Gastrocnemius medialis (tissue), 4 donors: ENCODE data around the gene TWF2. TPM values are rescaled to one million over a fixed set of nuclear protein-coding genes. Genes with fewer than 3 reads are reported as not detected.

ENCODE experiments used
- ATAC-seq, 2 donors: fragments of 150-250 bp; one replicate each; pipeline ENCODE4 v1.9.1; 2016
- DNase-seq, 2 donors: peaks; one replicate each; pipeline ENCODE4 v3.0.0-alpha.2; 2019
- H3K27ac ChIP-seq, 4 donors: fragments of 200-600 bp; sonication (generic); 1 replicate in 1 of 4; 2 replicates in 3 of 4; pipeline ENCODE4 v1.5.1; 2016 to 2018; ENCODE audit warnings: mild to moderate bottlenecking in 2 of 4, moderate library complexity in 1 of 4
- H3K27me3 ChIP-seq, 3 donors: fragments of 200-600 bp; sonication (generic) in 2 of 3; 1 replicate in 1 of 3; 2 replicates in 2 of 3; pipeline versions ENCODE4 v1.5.1 to v1.6.0; 2016 to 2019; ENCODE audit warnings: mild to moderate bottlenecking in 1 of 3, moderate library complexity in 1 of 3
- H3K36me3 ChIP-seq, 2 donors: fragments of 200-600 bp; sonication (generic) in 1 of 2; one replicate each; pipeline ENCODE4 v1.5.1; 2017 to 2018
- H3K4me1 ChIP-seq, 2 donors: fragments of 200-600 bp; sonication (generic) in 1 of 2; one replicate each; pipeline ENCODE4 v1.5.1; 2016 to 2017; ENCODE audit warnings: mild to moderate bottlenecking in 2 of 2
- H3K4me3 ChIP-seq, 4 donors: fragments of 200-600 bp; sonication (generic) in 3 of 4; 1 replicate in 1 of 4; 2 replicates in 3 of 4; pipeline ENCODE4 v1.5.1; 2016 to 2019; ENCODE audit warnings: mild to moderate bottlenecking in 2 of 4
- H3K9me3 ChIP-seq, 3 donors: fragments of 200-600 bp; sonication (generic) in 2 of 3; 1 replicate in 1 of 3; 2 replicates in 2 of 3; pipeline ENCODE4 v1.5.1; 2016 to 2019
- CTCF ChIP-seq, 5 experiments: fragments of 450-650 bp in 3 of 5; fragments of 200-600 bp in 2 of 5; sonication (generic) in 2 of 5; IDR thresholded peaks in 4 of 5; conservative IDR thresholded peaks in 1 of 5; 1 replicate in 4 of 5; 2 replicates in 1 of 5; pipeline ENCODE4 v1.5.1; 2016 to 2019; ENCODE audit warnings: antibody characterized with exemption in 5 of 5, mild to moderate bottlenecking in 3 of 5, moderate library complexity in 3 of 5
- POLR2A ChIP-seq, 2 donors: fragments of 450-650 bp; IDR thresholded peaks; one replicate each; pipeline ENCODE4 v1.6.1; 2017; ENCODE audit warnings: antibody characterized with exemption in 2 of 2, mild to moderate bottlenecking in 2 of 2, moderate library complexity in 2 of 2
- in situ Hi-C, 4 donors: fragments of 200-750 bp; cut with MboI; loops; one replicate each; pipeline versions ENCODE4 v1.15.0 to v1.8.0; 2017; ENCODE audit warnings: low sequenced_read_pairs in 4 of 4
- intact Hi-C: fragments of 100-400 bp; cut with DNase I; formaldehyde crosslinking; loops from one replicate; pipeline ENCODE4 v1.15.1; 2023; ENCODE audit warnings: low total_unique reads
- total RNA-seq, 4 donors: library from RNA; depleted of rRNA; stranded (reverse); fragments of >200 nt; gene quantifications; one replicate each; pipeline versions ENCODE4 v1.1.0 to v1.2.3, GENCODE V29; 2016

TWF2 gene
- total RNA-seq, 4 donors from 2014 or later, result 99.2 to 222 (median 168) TPM

GRCh38 chr3:52218454-52218853 lies 20.5 kb downstream of the TWF2 start:
- no peak for DNase-seq
- no peak for ATAC-seq
- Histone ChIP-seq H3K27ac (peak overlapping the region; percentile 47 to 80 (median 66)), H3K27me3 (no peaks in the 10 kb centered on the region), H3K4me3 (peak overlapping the region in 1 of 4 donors; percentile 10), H3K36me3 (peaks cover 0 to 20% of the 10 kb centered on the region in 2 donors), H3K9me3 (no peaks in the 10 kb centered on the region), H3K4me1 (peaks cover 20 to 28% of the 10 kb centered on the region in 2 donors)
- in situ Hi-C loops, result loop anchor here in 2 of 4 donors (5.0 kb wide), 1 partner anchor 124 kb away; no protein-coding TSS in a partner anchor
- intact Hi-C loops, result no loop called here
- TF ChIP-seq CTCF (IDR thresholded peaks at IDR 0.05 in 4 of 5, conservative IDR thresholded peaks at IDR 0.05 in 1 of 5) (no peak), POLR2A (IDR thresholded peaks at IDR 0.05) (no peak)

GRCh38 chr3:52218026-52218425 lies 20.9 kb downstream of the TWF2 start:
- in situ Hi-C loops, result loop anchor here in 2 of 4 donors (5.0 kb wide), 1 partner anchor 124 kb away; no protein-coding TSS in a partner anchor
- no peaks in the 10 kb centered on the region for H3K9me3 ChIP-seq
- no peak for ATAC-seq
- TF ChIP-seq POLR2A (IDR thresholded peaks at IDR 0.05) (no peak), CTCF (IDR thresholded peaks at IDR 0.05 in 4 of 5, conservative IDR thresholded peaks at IDR 0.05 in 1 of 5) (no peak)
- H3K4me3 ChIP-seq, result peak overlapping the region in 1 of 4 donors; percentile 10
- no peak for DNase-seq
- intact Hi-C loops, result no loop called here
- peaks cover 20 to 28% of the 10 kb centered on the region in 2 donors for H3K4me1 ChIP-seq
- peak overlapping the region; percentile 47 to 80 (median 66) for H3K27ac ChIP-seq
- H3K27me3 ChIP-seq, result no peaks in the 10 kb centered on the region
- H3K36me3 ChIP-seq, result peaks cover 0 to 25% of the 10 kb centered on the region in 2 donors

DNA sequence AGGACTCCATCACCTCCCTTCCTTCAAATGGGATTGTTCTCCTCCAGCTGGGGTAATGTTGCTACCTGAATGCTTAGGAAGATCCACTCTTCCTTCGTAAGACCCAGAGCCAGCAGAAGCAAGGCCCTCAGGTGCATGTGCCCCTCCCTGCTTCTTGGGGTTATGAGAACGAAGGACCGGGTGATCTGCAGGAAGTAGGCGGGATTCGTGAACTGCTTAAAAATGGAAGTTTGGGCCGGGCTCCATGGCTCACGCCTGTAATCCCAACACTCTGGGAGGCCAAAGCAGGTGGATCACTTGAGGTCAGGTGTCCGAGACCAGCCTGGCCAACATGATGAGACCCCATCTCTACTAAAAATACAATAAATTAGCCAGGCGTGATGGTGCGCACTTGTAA lies 21.6 kb downstream of the TWF2 start:
- H3K4me1 ChIP-seq, result peaks cover 20 to 28% of the 10 kb centered on the region in 2 donors
- DNase-seq (no peak), ATAC-seq (no peak)
- peak overlapping the region; percentile 47 to 80 (median 66) for H3K27ac ChIP-seq
- H3K4me3 ChIP-seq, result no peak overlapping the region
- no peaks in the 10 kb centered on the region for H3K27me3 ChIP-seq
- in situ Hi-C loops (loop anchor here in 2 of 4 donors (5.0 kb wide), 1 partner anchor 125 kb away; no protein-coding TSS in a partner anchor), intact Hi-C loops (no loop called here)
- H3K9me3 ChIP-seq, result no peaks in the 10 kb centered on the region
- peaks cover 0 to 31% of the 10 kb centered on the region in 2 donors for H3K36me3 ChIP-seq
- TF ChIP-seq CTCF (IDR thresholded peaks at IDR 0.05 in 4 of 5, conservative IDR thresholded peaks at IDR 0.05 in 1 of 5) (no peak), POLR2A (IDR thresholded peaks at IDR 0.05) (no peak)

DNA sequence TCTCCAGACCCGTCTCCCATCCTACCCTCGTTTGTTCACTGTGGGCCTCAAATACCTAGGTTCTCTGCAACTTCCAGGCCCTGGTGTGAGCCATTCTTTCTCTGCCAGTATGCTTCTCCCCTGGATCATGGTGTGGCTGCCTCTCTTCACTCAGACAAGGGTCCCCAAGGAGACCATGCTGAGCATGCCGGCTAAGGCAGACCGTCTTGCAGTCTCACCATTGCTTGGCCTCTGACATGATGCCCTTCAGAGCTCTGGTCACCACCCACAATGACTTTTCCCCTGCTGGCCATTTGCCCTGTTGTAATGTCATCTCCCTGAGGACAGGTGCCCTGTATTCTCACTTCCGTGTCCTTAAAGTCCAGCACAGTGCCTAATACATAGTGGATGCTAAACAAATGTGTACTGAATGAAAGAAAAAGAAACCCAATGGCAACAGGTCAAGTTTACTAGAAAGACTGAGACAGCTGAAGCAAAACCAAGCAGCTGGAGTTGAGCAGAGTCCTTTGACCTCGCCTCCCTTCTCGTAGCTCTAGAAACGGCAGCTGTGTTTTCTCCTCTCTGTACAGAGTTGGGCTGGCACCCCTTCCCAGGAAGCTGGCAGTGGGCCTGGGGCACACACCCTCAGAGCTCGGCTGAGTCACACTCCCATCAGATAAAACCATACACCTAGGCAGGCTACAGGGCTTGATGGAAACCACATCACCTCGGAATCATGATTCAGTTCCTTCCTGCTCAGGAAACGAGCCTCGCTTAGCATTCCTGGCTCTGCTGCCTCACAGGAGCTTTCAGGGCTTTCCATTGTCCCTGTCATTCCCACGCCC lies 22.2 kb downstream of the TWF2 start:
- DNase-seq (peak; percentile 70 to 87), ATAC-seq (peak; percentile 83 to 87)
- TF ChIP-seq CTCF (IDR thresholded peaks at IDR 0.05 in 4 of 5, conservative IDR thresholded peaks at IDR 0.05 in 1 of 5), result no peak
- TF ChIP-seq POLR2A (IDR thresholded peaks at IDR 0.05), result no peak
- intact Hi-C loops (no loop called here), in situ Hi-C loops (loop anchor here in 2 of 4 donors (5.0 kb wide), 1 partner anchor 126 kb away; no protein-coding TSS in a partner anchor)
- Histone ChIP-seq H3K9me3 (no peaks in the 10 kb centered on the region), H3K4me3 (no peak overlapping the region), H3K4me1 (peaks cover 20 to 28% of the 10 kb centered on the region in 2 donors), H3K27ac (peak overlapping the region; percentile 47 to 80 (median 66)), H3K27me3 (no peaks in the 10 kb centered on the region), H3K36me3 (peaks cover 0 to 37% of the 10 kb centered on the region in 2 donors)
